Central memory CD8-positive, alpha-beta T cell (primary cell): Measurements from ENCODE around the gene CLDN11.

Source experiments
- ATAC-seq: fragments of 150-1000 bp; cut with Tn5 transposase; replicated peaks from 2 replicates; pipeline ENCODE4 v1.10.0; 2022; ENCODE audit warnings: mild to moderate bottlenecking, moderate FRiP score, moderate number of reproducible peaks; ENCODE audit not compliant: poor library complexity, severe bottlenecking; ENCODE audit errors: extremely low read depth
- DNase-seq, 2 donors: peaks; one replicate each; pipeline ENCODE4 v3.0.0; 2021; ENCODE audit warnings: low spot score in 2 of 2
- H3K27ac Mint-ChIP-seq: one replicate; pipeline ENCODE4 v1.8.0; 2022; ENCODE audit warnings: low read depth, mild to moderate bottlenecking, moderate library complexity, mixed read lengths
- H3K27me3 Mint-ChIP-seq: one replicate; pipeline ENCODE4 v1.8.0; 2022; ENCODE audit warnings: mixed read lengths
- H3K36me3 Mint-ChIP-seq: one replicate; pipeline ENCODE4 v1.8.0; 2022; ENCODE audit warnings: mild to moderate bottlenecking, moderate library complexity, mixed read lengths; ENCODE audit not compliant: insufficient read depth
- H3K4me1 Mint-ChIP-seq: one replicate; pipeline ENCODE4 v1.8.0; 2022; ENCODE audit warnings: mixed read lengths
- H3K4me3 Mint-ChIP-seq: one replicate; pipeline ENCODE4 v1.8.0; 2022; ENCODE audit warnings: mild to moderate bottlenecking, moderate library complexity, mixed read lengths
- H3K9me3 Mint-ChIP-seq: one replicate; pipeline ENCODE4 v1.8.0; 2022; ENCODE audit warnings: mixed read lengths

Gene CLDN11

DNA sequence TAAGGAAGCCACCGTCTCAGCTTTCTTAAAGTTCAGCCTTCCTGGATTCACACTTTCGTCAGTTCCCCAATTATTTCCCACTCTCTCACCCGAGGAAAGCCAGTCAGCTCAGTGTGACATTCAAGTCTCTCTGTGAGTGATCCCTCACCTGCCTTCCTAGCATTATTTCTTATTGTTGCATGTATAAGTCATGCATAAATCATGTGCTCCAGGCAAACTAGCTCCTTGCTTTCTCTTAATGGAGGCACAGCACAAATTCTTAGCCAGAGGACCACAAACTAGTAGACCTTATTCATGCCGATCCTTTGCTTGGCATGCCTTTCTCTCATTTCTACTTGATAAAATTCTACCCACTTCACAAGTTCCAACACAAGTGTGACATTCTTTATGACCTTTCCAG, 44.3 kb downstream of the CLDN11 start:
- no peaks in the 10 kb centered on the region for H3K9me3 Mint-ChIP-seq
- H3K27ac Mint-ChIP-seq, result no peak overlapping the region
- H3K4me3 Mint-ChIP-seq, result no peak overlapping the region
- peaks cover 38% of the 10 kb centered on the region for H3K27me3 Mint-ChIP-seq
- H3K4me1 Mint-ChIP-seq, result no peaks in the 10 kb centered on the region
- DNase-seq, result no peak
- no peak for ATAC-seq
- no peaks in the 10 kb centered on the region for H3K36me3 Mint-ChIP-seq

GRCh38 chr3:170465955-170466354, 47.3 kb downstream of the CLDN11 start:
- H3K4me1 Mint-ChIP-seq, result no peaks in the 10 kb centered on the region

GRCh38 chr3:170467007-170467406, 48.3 kb downstream of the CLDN11 start:
- Mint-ChIP-seq H3K4me3 (no peak overlapping the region), H3K27me3 (peaks cover 58% of the 10 kb centered on the region), H3K9me3 (no peaks in the 10 kb centered on the region), H3K4me1 (no peaks in the 10 kb centered on the region), H3K27ac (no peak overlapping the region), H3K36me3 (no peaks in the 10 kb centered on the region)
- DNase-seq (no peak), ATAC-seq (no peak)

More at GRCh38 chr3:170465955-170466354, 47.3 kb downstream of the CLDN11 start:
- Mint-ChIP-seq H3K4me3 (no peak overlapping the region), H3K27ac (no peak overlapping the region), H3K9me3 (no peaks in the 10 kb centered on the region), H3K36me3 (no peaks in the 10 kb centered on the region), H3K27me3 (peaks cover 54% of the 10 kb centered on the region)
- ATAC-seq (no peak), DNase-seq (no peak)

DNA sequence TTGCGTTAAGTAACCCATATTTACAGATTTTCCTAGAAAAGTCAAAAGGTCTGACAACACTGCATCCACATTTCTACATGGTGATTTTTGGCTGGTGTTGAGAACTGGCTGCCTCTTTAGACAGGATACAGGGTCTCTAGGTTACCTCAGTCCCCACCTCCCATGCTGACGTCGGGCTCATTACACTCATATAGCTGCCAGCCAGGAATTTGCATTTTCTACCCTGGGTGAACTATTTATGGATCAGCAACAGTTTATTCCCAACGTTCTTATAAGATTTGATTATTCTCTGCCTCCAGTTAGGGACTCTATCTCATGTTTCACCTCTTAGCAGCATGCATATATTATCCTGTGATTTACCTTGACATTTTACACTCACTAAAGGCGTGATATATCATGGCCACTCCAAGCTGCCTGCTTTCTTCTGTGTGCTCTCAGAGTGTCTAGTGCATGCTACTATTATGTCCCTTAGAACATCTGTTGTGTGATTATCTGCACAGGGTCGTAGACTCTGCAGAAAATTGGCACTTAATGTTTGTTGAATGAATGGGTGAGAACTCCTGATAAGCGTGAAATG, 49.0 kb downstream of the CLDN11 start:
- peaks cover 56% of the 10 kb centered on the region for H3K27me3 Mint-ChIP-seq
- H3K27ac Mint-ChIP-seq, result no peak overlapping the region
- DNase-seq, result no peak
- H3K4me3 Mint-ChIP-seq, result no peak overlapping the region
- H3K4me1 Mint-ChIP-seq, result no peaks in the 10 kb centered on the region
- peaks cover 2% of the 10 kb centered on the region for H3K36me3 Mint-ChIP-seq
- no peak for ATAC-seq
- H3K9me3 Mint-ChIP-seq, result no peaks in the 10 kb centered on the region

- ATAC-seq (no peak), DNase-seq (no peak)
- peaks cover 45% of the 10 kb centered on the region for H3K27me3 Mint-ChIP-seq
Observed at GRCh38 chr3:170469151-170470062, 50.7 kb downstream of the CLDN11 start.

GRCh38 chr3:170470063-170471016, 51.7 kb downstream of the CLDN11 start:
- Mint-ChIP-seq H3K4me1 (no peaks in the 10 kb centered on the region), H3K27ac (no peak overlapping the region), H3K9me3 (no peaks in the 10 kb centered on the region), H3K27me3 (peaks cover 46% of the 10 kb centered on the region), H3K4me3 (no peak overlapping the region), H3K36me3 (peaks cover 2% of the 10 kb centered on the region)
- ATAC-seq (no peak), DNase-seq (no peak)

More at GRCh38 chr3:170469151-170470062, 50.7 kb downstream of the CLDN11 start:
- no peaks in the 10 kb centered on the region for H3K9me3 Mint-ChIP-seq
- peaks cover 2% of the 10 kb centered on the region for H3K36me3 Mint-ChIP-seq
- no peaks in the 10 kb centered on the region for H3K4me1 Mint-ChIP-seq
- no peak overlapping the region for H3K4me3 Mint-ChIP-seq
- H3K27ac Mint-ChIP-seq, result no peak overlapping the region

DNA sequence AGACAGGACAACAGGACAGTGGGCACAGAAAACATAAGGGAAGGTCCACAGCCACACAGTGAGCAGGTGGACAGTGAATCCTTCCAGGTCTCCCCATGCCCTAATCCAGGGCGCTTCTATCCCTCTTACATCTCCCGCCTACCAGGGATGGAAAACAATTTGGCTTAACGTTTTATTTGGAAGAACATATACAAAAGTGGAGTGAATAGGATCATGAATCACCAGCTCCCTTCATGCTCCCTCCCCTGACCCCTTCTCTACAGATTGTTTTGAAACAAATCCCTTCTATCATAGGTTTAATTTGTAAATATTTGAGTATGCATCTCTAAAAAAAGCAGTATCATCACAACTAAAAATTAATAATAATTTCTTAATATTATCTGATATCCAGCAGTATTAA, 52.5 kb downstream of the CLDN11 start:
- Mint-ChIP-seq H3K4me1 (no peaks in the 10 kb centered on the region), H3K27me3 (peaks cover 54% of the 10 kb centered on the region), H3K36me3 (peaks cover 2% of the 10 kb centered on the region), H3K27ac (no peak overlapping the region), H3K4me3 (no peak overlapping the region), H3K9me3 (no peaks in the 10 kb centered on the region)
- ATAC-seq (no peak), DNase-seq (no peak)

DNA sequence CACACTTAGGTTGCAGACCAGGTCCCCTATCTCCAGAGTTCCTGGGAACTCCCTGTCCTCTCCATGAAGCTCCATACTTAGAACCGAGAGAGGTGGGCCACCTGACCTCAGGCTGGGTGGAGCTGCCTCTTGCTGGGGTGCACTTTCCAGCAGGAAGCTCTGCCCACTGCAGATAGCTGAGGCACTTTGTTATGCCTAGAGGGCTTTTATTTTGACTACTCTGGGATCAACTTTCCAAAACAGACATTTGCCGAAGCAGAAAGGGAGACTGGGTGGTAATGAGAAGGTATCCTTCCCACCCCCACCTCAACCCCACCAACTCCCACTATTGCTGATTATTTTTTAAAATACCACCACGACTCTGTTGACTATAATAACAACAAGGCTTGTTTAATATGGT, 54.7 kb downstream of the CLDN11 start:
- Mint-ChIP-seq H3K36me3 (peaks cover 2% of the 10 kb centered on the region), H3K9me3 (no peaks in the 10 kb centered on the region), H3K4me1 (no peaks in the 10 kb centered on the region), H3K27me3 (peaks cover 64% of the 10 kb centered on the region), H3K27ac (no peak overlapping the region), H3K4me3 (no peak overlapping the region)
- no peak for DNase-seq
- no peak for ATAC-seq

DNA sequence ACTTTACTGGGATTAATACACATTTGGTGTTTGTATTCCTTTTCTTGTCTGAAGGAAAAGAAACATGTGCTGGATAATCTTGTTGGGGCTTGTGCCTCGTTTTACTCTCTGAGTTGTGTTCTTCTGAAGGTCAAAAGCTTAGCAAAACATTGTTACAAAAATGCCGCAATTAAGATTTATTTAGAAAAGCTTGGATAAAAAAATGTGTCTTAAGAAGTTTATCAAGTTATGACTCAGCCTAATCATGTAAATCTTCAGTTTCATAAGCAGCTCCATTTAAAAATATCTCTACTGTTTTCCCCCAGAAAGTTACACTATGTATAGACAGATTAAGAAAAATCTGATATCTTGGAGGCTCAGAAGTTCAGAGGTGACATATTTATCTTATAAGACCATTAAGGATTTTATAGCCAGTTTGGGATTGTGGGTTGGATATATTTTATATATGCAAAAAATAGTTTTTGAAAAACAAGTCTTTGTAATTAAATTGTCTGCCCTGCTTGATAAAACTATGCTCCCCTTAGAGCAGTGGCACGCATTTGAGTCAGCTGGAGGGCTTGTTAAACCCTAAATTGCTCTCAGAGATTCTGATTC, 56.5 kb downstream of the CLDN11 start:
- Mint-ChIP-seq H3K27me3 (peaks cover 62% of the 10 kb centered on the region), H3K4me1 (no peaks in the 10 kb centered on the region), H3K36me3 (peaks cover 2% of the 10 kb centered on the region), H3K9me3 (no peaks in the 10 kb centered on the region), H3K4me3 (no peak overlapping the region), H3K27ac (no peak overlapping the region)
- no peak for ATAC-seq
- DNase-seq, result no peak

- Mint-ChIP-seq H3K4me3 (no peak overlapping the region), H3K27me3 (peaks cover 53% of the 10 kb centered on the region), H3K36me3 (peaks cover 2% of the 10 kb centered on the region), H3K4me1 (no peaks in the 10 kb centered on the region), H3K9me3 (no peaks in the 10 kb centered on the region), H3K27ac (no peak overlapping the region)
- no peak for DNase-seq
- no peak for ATAC-seq
Observed at GRCh38 chr3:170476291-170476690, 57.6 kb downstream of the CLDN11 start.

DNA sequence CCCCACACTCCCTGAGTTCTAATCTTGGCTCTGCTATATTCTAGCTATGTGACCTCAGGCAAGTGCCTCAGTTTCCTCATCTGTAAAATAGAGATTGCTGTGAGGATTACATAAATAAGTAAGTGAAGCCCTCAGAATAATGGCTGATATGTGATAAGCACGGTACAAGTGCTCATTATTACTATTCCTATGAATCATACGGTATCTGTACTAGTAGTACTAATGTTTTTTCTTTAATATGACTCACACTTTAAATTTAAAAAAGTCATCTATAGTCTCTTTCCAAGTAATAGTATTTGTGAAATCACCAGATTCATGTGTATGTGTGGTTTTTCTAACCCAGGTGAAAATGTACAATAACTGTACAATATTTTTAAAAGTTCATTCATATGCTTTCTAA, 58.7 kb downstream of the CLDN11 start:
- Mint-ChIP-seq H3K36me3 (peaks cover under 1% of the 10 kb centered on the region), H3K4me3 (no peak overlapping the region), H3K27ac (no peak overlapping the region), H3K4me1 (no peaks in the 10 kb centered on the region), H3K9me3 (no peaks in the 10 kb centered on the region), H3K27me3 (peaks cover 43% of the 10 kb centered on the region)
- DNase-seq (no peak), ATAC-seq (no peak)

- H3K9me3 Mint-ChIP-seq, result no peaks in the 10 kb centered on the region
- no peak overlapping the region for H3K27ac Mint-ChIP-seq
- ATAC-seq, result no peak
- no peaks in the 10 kb centered on the region for H3K36me3 Mint-ChIP-seq
- DNase-seq, result no peak
- H3K4me3 Mint-ChIP-seq, result no peak overlapping the region
- H3K4me1 Mint-ChIP-seq, result no peaks in the 10 kb centered on the region
- H3K27me3 Mint-ChIP-seq, result peaks cover 46% of the 10 kb centered on the region
Observed at GRCh38 chr3:170480111-170480510, 61.4 kb downstream of the CLDN11 start.
